B cell (primary cell): ENCODE results near the gene TEAD1.

ENCODE experiments used
- CTCF ChIP-seq: fragments of 200-600 bp; IDR thresholded peaks from one replicate; pipeline ENCODE4 v1.8.0; 2022; ENCODE audit warnings: antibody characterized with exemption, mild to moderate bottlenecking
- EZH2 ChIP-seq: IDR thresholded peaks from 2 replicates; pipeline ENCODE4 v1.6.1; 2012; ENCODE audit warnings: borderline replicate concordance, low read depth, mild to moderate bottlenecking, moderate library complexity, low read length; ENCODE audit not compliant: insufficient read depth, poor library complexity, severe bottlenecking

DNA sequence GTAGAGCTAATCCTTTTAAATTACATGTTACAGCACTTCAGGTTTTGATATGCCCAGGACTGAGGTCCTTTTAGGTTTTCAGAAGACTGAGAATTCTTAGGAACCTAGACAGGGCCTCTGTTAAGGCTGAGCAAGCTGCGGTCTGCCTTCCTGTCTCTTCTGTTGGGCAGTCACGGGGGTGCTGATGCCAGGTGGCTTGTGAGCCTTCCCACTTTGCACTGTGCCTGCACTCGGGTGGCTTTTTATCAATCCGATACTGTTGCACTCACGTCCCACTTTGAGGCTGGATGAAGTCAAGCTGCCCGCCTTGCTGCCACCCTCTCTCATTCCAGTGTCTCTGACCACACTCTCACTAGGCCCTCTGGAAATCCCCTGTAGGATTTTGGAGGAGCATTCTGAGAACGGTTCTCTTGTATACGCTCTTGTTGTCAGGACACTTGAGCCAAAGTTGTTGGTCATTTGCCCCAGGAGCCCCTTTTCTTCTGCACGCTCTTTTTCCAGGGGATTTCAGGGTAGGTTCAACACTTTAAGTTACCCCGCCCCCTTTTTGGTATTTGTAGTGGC is 141.8 kb downstream of the TEAD1 start:
- TF ChIP-seq CTCF, result no peak
- TF ChIP-seq EZH2, result no peak
